Measurements from ENCODE around the gene PGM2. TPM values are rescaled to one million over a fixed set of nuclear protein-coding genes. Genes with fewer than 3 reads are reported as not detected.

Gene PGM2
- total RNA-seq, 1 experiment from 2014 or later: 28.6 TPM

GRCh38 chr4:37872310-37872988 is 46.0 kb downstream of the PGM2 start:
- intact Hi-C loops (cut with micrococcal nuclease): no loop called here
- Histone ChIP-seq H3K36me3 (ENCODE audit: low read depth, low read length) (no peaks in the 10 kb centered on the region), H3K4me3 (ENCODE audit: low read length) (no peak overlapping the region), H3K79me2 (ENCODE audit: low read length) (no peaks in the 10 kb centered on the region), H3K9me2 (replicated peaks; ENCODE audit: low read length) (no peaks in the 10 kb centered on the region), H3K9me3 (ENCODE audit: low read length) (no peaks in the 10 kb centered on the region), H3K27ac (ENCODE audit: low read length) (peak overlapping the region; percentile 63), H3K9ac (ENCODE audit: low read length) (no peak overlapping the region), H4K20me1 (ENCODE audit: low read length) (no peaks in the 10 kb centered on the region), H2AFZ (ENCODE audit: low read length) (no peak overlapping the region), H3K27me3 (ENCODE audit: low read length) (no peaks in the 10 kb centered on the region), H3K4me2 (ENCODE audit: low read length) (no peak overlapping the region), H3F3A (ENCODE audit: low read length, unreplicated experiment) (no peaks in the 10 kb centered on the region), H3K4me1 (ENCODE audit: insufficient read depth, low read length) (peaks cover 18% of the 10 kb centered on the region)
- ChIA-PET POLR2A (ENCODE audit: unreplicated experiment) (no interaction called here), CTCF (no interaction called here)
- DNase-seq (no peak), ATAC-seq (no peak)
- no TSS peak for BruUV-seq (replicated peaks)
- TF ChIP-seq CTCF (conservative IDR thresholded peaks at IDR 0.05; ENCODE audit: low read depth, low read length) (no peak), EZH2phosphoT487 (IDR thresholded peaks at IDR 0.05; ENCODE audit: borderline replicate concordance, low read length) (no peak), EZH2 (IDR thresholded peaks at IDR 0.05; ENCODE audit: low read length, unreplicated experiment) (no peak)

- DNase-seq (peak; percentile 86), ATAC-seq (peak; percentile 98)
- no peaks in the 10 kb centered on the region for H3K9me2 ChIP-seq (replicated peaks; ENCODE audit: low read length)
- no peaks in the 10 kb centered on the region for H3K9me3 ChIP-seq (ENCODE audit: low read length)
- H3K36me3 ChIP-seq (ENCODE audit: low read depth, low read length): no peaks in the 10 kb centered on the region
- 0 out of 2 replicates have a peak overlapping the region, but pooled peaks have one; percentile 26 for H3K4me2 ChIP-seq (ENCODE audit: low read length)
- no peaks in the 10 kb centered on the region for H3K79me2 ChIP-seq (ENCODE audit: low read length)
- intact Hi-C loops (cut with micrococcal nuclease): no loop called here
- H4K20me1 ChIP-seq (ENCODE audit: low read length): no peaks in the 10 kb centered on the region
- peak overlapping the region; percentile 63 for H3K27ac ChIP-seq (ENCODE audit: low read length)
- no peaks in the 10 kb centered on the region for H3K27me3 ChIP-seq (ENCODE audit: low read length)
- H3K9ac ChIP-seq (ENCODE audit: low read length): no peak overlapping the region
- ChIA-PET CTCF (no interaction called here), POLR2A (ENCODE audit: unreplicated experiment) (no interaction called here)
- TF ChIP-seq CTCF (conservative IDR thresholded peaks at IDR 0.05; ENCODE audit: low read depth, low read length): no peak
- no peak for TF ChIP-seq EZH2phosphoT487 (IDR thresholded peaks at IDR 0.05; ENCODE audit: borderline replicate concordance, low read length)
- BruUV-seq (replicated peaks): no TSS peak
- no peak overlapping the region for H2AFZ ChIP-seq (ENCODE audit: low read length)
- H3K4me1 ChIP-seq (ENCODE audit: insufficient read depth, low read length): peaks cover 18% of the 10 kb centered on the region
- no peak overlapping the region for H3K4me3 ChIP-seq (ENCODE audit: low read length)
- no peaks in the 10 kb centered on the region for H3F3A ChIP-seq (ENCODE audit: low read length, unreplicated experiment)
These were observed 46.9 kb downstream of the PGM2 start for GRCh38 chr4:37873386-37873785.

- no peak overlapping the region for H3K4me2 ChIP-seq (ENCODE audit: low read length)
- no peaks in the 10 kb centered on the region for H4K20me1 ChIP-seq (ENCODE audit: low read length)
- no peaks in the 10 kb centered on the region for H3K36me3 ChIP-seq (ENCODE audit: low read depth, low read length)
- intact Hi-C loops (cut with micrococcal nuclease): no loop called here
- no peak overlapping the region for H3K27ac ChIP-seq (ENCODE audit: low read length)
- H3K9me3 ChIP-seq (ENCODE audit: low read length): no peaks in the 10 kb centered on the region
- CTCF ChIA-PET: interaction anchor here (0.5 kb wide), 1 partner anchor 883 kb away, joined by 3 read pairs; no protein-coding TSS in a partner anchor
- no peaks in the 10 kb centered on the region for H3K27me3 ChIP-seq (ENCODE audit: low read length)
- DNase-seq (no peak), ATAC-seq (peak; percentile 46; the same call in 1 of the 2 replicates)
- POLR2A ChIA-PET (ENCODE audit: unreplicated experiment): no interaction called here
- H3K4me3 ChIP-seq (ENCODE audit: low read length): no peak overlapping the region
- no TSS peak for BruUV-seq (replicated peaks)
- H3F3A ChIP-seq (ENCODE audit: low read length, unreplicated experiment): no peaks in the 10 kb centered on the region
- H3K9me2 ChIP-seq (replicated peaks; ENCODE audit: low read length): no peaks in the 10 kb centered on the region
- no peaks in the 10 kb centered on the region for H3K79me2 ChIP-seq (ENCODE audit: low read length)
- TF ChIP-seq EZH2 (IDR thresholded peaks at IDR 0.05; ENCODE audit: low read length, unreplicated experiment) (no peak), CTCF (conservative IDR thresholded peaks at IDR 0.05; ENCODE audit: low read depth, low read length) (no peak), EZH2phosphoT487 (IDR thresholded peaks at IDR 0.05; ENCODE audit: borderline replicate concordance, low read length) (no peak)
- no peak overlapping the region for H3K9ac ChIP-seq (ENCODE audit: low read length)
- H2AFZ ChIP-seq (ENCODE audit: low read length): no peak overlapping the region
- peaks cover 18% of the 10 kb centered on the region for H3K4me1 ChIP-seq (ENCODE audit: insufficient read depth, low read length)
These were observed 49.7 kb downstream of the PGM2 start for GRCh38 chr4:37876156-37876555.
